K562 (cell line): ENCODE results near the gene MTARC2. TPM values are rescaled to one million over a fixed set of nuclear protein-coding genes. Genes with fewer than 3 reads are reported as not detected.

Experiments
- ATF1 ChIP-seq, 2 experiments: fragments of 450-650 bp in 1 of 2; IDR thresholded peaks; 2 replicates each; pipeline ENCODE4 v1.6.1; 2016; ENCODE audit warnings: missing compliant biosample characterization in 1 of 2, missing genetic modification characterization in 1 of 2
- BCLAF1 ChIP-seq, 2 experiments: fragments of 450-650 bp in 1 of 2; IDR thresholded peaks; 2 replicates each; pipeline ENCODE4 v1.6.1; 2011 to 2017; ENCODE audit warnings: low read depth in 2 of 2, antibody characterized with exemption in 1 of 2, borderline replicate concordance in 1 of 2, low read length in 1 of 2, mild to moderate bottlenecking in 1 of 2, mixed read lengths in 1 of 2; ENCODE audit not compliant: control insufficient read depth in 1 of 2
- COPS2 ChIP-seq: fragments of 450-650 bp; conservative IDR thresholded peaks from 2 replicates; pipeline ENCODE4 v1.6.1; 2016; ENCODE audit warnings: mild to moderate bottlenecking, moderate library complexity
- DMBX1 ChIP-seq: fragments of 250-450 bp; sonication (Bioruptor Pico); IDR thresholded peaks from 2 replicates; pipeline ENCODE4 v1.8.0; 2022; ENCODE audit warnings: inconsistent platforms, mild to moderate bottlenecking, moderate library complexity, borderline replicate concordance
- ETV6 ChIP-seq, 3 experiments: fragments of 150-350 bp in 1 of 3; sonication (generic) in 1 of 3; formaldehyde crosslinking in 1 of 3; IDR thresholded peaks; 2 replicates each; pipeline versions ENCODE4 v1.6.1 to v1.8.0; 2014 to 2022; ENCODE audit warnings: borderline replicate concordance in 2 of 3, low read depth in 2 of 3, antibody characterized with exemption in 1 of 3, low read length in 1 of 3, mild to moderate bottlenecking in 1 of 3, missing genetic modification reagents in 1 of 3
- KAT2B ChIP-seq: IDR thresholded peaks from one replicate; pipeline ENCODE4 v1.6.1; 2012; ENCODE audit warnings: low read depth, mild to moderate bottlenecking, control low read depth, inconsistent platforms, low read length, moderate library complexity
- MAFG ChIP-seq: fragments of 450-650 bp; conservative IDR thresholded peaks from 2 replicates; pipeline ENCODE4 v1.6.1; 2016; ENCODE audit warnings: missing genetic modification characterization, missing compliant biosample characterization
- NR2F6 ChIP-seq: fragments of 450-650 bp; formaldehyde crosslinking; IDR thresholded peaks from 2 replicates; pipeline ENCODE4 v1.4.0; 2020; ENCODE audit warnings: mild to moderate bottlenecking
- RFX5 ChIP-seq: IDR thresholded peaks from 2 replicates; pipeline ENCODE4 v1.6.1; 2011; ENCODE audit warnings: low read depth, mild to moderate bottlenecking, improper control_type of control experiment, low read length
- RNF2 ChIP-seq: sonication (generic); IDR thresholded peaks from 2 replicates; pipeline ENCODE4 v1.6.1; 2016
- SMAD1 ChIP-seq: fragments of 150-350 bp; IDR thresholded peaks from 2 replicates; pipeline ENCODE4 v1.6.1; 2014; ENCODE audit warnings: low read length, low read depth; ENCODE audit not compliant: partially characterized antibody
- ZNF408 ChIP-seq: fragments of 250-450 bp; sonication (Bioruptor Pico); IDR thresholded peaks from 2 replicates; pipeline ENCODE4 v1.4.0; 2020; ENCODE audit warnings: low read depth, mild to moderate bottlenecking, moderate library complexity
- ZNF445 ChIP-seq: fragments of 250-450 bp; sonication (Bioruptor Pico); IDR thresholded peaks from 2 replicates; pipeline ENCODE4 v1.4.0; 2020; ENCODE audit warnings: low read depth, mild to moderate bottlenecking, moderate library complexity
- polyA plus RNA-seq, 8 experiments: library from polyadenylated mRNA; depleted of rRNA in 4 of 8; stranded (reverse) in 5 of 8; unstranded in 3 of 8; fragments of >200 nt; fragmentation: Nextera tagmentation in 2 of 8; fragmentation: Illumina TruSeq in 1 of 8; extraction: Ambion mirVana in 2 of 8; extraction: Trizol in 1 of 8; gene quantifications; 2 replicates each; pipeline versions ENCODE4 v1.2.1 to v1.2.3, GENCODE V29; 2011 to 2014; ENCODE audit warnings: inconsistent platforms in 1 of 8, missing spikeins in 1 of 8
- total RNA-seq, 7 experiments: library from RNA; depleted of rRNA in 6 of 7; stranded (reverse); fragments of >200 nt in 6 of 7; fragmentation: Illumina TruSeq in 2 of 7; extraction: Trizol in 2 of 7; gene quantifications; 2 replicates each; pipeline versions ENCODE4 v1.2.1 to v1.2.3, GENCODE V29; 2011 to 2021; ENCODE audit warnings: low replicate concordance in 1 of 7
- TF ChIP-seq, protein P1 (sequence below), 3 experiments: IDR thresholded peaks in 2 of 3; conservative IDR thresholded peaks in 1 of 3; 2 replicates each; pipeline ENCODE4 v1.5.1; 2011 to 2012; ENCODE audit warnings: low read length in 3 of 3, mild to moderate bottlenecking in 3 of 3, control low read depth in 2 of 3, improper control_type of control experiment in 1 of 3, inconsistent platforms in 1 of 3, low read depth in 1 of 3, mixed read lengths in 1 of 3, moderate library complexity in 1 of 3; ENCODE audit not compliant: insufficient read depth in 2 of 3
- TF ChIP-seq, protein P2 (sequence below), 2 experiments: IDR thresholded peaks; 2 replicates each; pipeline ENCODE4 v1.6.1; 2011; ENCODE audit warnings: borderline replicate concordance in 1 of 2, control low read depth in 1 of 2, low read depth in 1 of 2, low read length in 1 of 2, mild to moderate bottlenecking in 1 of 2, mixed read lengths in 1 of 2, moderate library complexity in 1 of 2; ENCODE audit not compliant: insufficient read depth in 1 of 2, insufficient read length in 1 of 2, poor library complexity in 1 of 2, severe bottlenecking in 1 of 2; ENCODE audit errors: extremely low read depth in 1 of 2
- TF ChIP-seq, protein P3 (sequence below): fragments of 250-450 bp; sonication (Bioruptor Pico); IDR thresholded peaks from 2 replicates; pipeline ENCODE4 v1.8.0; 2021; ENCODE audit warnings: borderline replicate concordance, mild to moderate bottlenecking, moderate library complexity; ENCODE audit not compliant: poor library complexity, severe bottlenecking

MTARC2 gene
- total and polyA plus RNA-seq, 9 of the 15 experiments (the other 6 are each of a cell fraction or from before 2014, with no cell fraction given) = 0.03 to 0.35 TPM; not detected in 7

GRCh38 chr1:220803401-220804201, 55.5 kb downstream of the MTARC2 start (continued):
- no peak for TF ChIP-seq ATF1 (CRISPR knock-in tag; IDR thresholded peaks at IDR 0.05)
- TF ChIP-seq ATF1 (tag; IDR thresholded peaks at IDR 0.05) = no peak
- TF ChIP-seq KAT2B = no peak
- TF ChIP-seq RNF2 = no peak
- no peak for TF ChIP-seq RFX5
- TF ChIP-seq DMBX1 (CRISPR knock-in tag) = no peak
- TF ChIP-seq, protein P1, sequence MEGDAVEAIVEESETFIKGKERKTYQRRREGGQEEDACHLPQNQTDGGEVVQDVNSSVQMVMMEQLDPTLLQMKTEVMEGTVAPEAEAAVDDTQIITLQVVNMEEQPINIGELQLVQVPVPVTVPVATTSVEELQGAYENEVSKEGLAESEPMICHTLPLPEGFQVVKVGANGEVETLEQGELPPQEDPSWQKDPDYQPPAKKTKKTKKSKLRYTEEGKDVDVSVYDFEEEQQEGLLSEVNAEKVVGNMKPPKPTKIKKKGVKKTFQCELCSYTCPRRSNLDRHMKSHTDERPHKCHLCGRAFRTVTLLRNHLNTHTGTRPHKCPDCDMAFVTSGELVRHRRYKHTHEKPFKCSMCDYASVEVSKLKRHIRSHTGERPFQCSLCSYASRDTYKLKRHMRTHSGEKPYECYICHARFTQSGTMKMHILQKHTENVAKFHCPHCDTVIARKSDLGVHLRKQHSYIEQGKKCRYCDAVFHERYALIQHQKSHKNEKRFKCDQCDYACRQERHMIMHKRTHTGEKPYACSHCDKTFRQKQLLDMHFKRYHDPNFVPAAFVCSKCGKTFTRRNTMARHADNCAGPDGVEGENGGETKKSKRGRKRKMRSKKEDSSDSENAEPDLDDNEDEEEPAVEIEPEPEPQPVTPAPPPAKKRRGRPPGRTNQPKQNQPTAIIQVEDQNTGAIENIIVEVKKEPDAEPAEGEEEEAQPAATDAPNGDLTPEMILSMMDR (IDR thresholded peaks at IDR 0.05 in 2 of 3, conservative IDR thresholded peaks at IDR 0.05 in 1 of 3; ENCODE audit: insufficient read depth in 2 of 3, low read depth in 1 of 3, low read length in 3 of 3) = peak; percentile 65 to 75 (median 72)
- TF ChIP-seq, protein P2, sequence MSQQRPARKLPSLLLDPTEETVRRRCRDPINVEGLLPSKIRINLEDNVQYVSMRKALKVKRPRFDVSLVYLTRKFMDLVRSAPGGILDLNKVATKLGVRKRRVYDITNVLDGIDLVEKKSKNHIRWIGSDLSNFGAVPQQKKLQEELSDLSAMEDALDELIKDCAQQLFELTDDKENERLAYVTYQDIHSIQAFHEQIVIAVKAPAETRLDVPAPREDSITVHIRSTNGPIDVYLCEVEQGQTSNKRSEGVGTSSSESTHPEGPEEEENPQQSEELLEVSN (IDR thresholded peaks at IDR 0.05; ENCODE audit: borderline replicate concordance in 1 of 2, extremely low read depth in 1 of 2, insufficient read depth in 1 of 2, insufficient read length in 1 of 2, low read depth in 1 of 2, low read length in 1 of 2, poor library complexity in 1 of 2, severe bottlenecking in 1 of 2) = no peak
- TF ChIP-seq ZNF408 (CRISPR knock-in tag) = no peak
- TF ChIP-seq ZNF445 (CRISPR knock-in tag) = no peak
- TF ChIP-seq SMAD1 = no peak
- no peak for TF ChIP-seq ETV6 (IDR thresholded peaks at IDR 0.05; ENCODE audit: borderline replicate concordance in 1 of 2, low read depth in 2 of 2, low read length in 1 of 2)
- no peak for TF ChIP-seq ETV6 (CRISPR knock-in tag; IDR thresholded peaks at IDR 0.05; ENCODE audit: borderline replicate concordance)
- TF ChIP-seq, protein P3, sequence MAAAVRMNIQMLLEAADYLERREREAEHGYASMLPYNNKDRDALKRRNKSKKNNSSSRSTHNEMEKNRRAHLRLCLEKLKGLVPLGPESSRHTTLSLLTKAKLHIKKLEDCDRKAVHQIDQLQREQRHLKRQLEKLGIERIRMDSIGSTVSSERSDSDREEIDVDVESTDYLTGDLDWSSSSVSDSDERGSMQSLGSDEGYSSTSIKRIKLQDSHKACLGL = no peak
- TF ChIP-seq NR2F6 (CRISPR knock-in tag) = no peak
- no peak for TF ChIP-seq BCLAF1 (IDR thresholded peaks at IDR 0.05; ENCODE audit: borderline replicate concordance in 1 of 2, control insufficient read depth in 1 of 2, low read depth in 2 of 2, low read length in 1 of 2)
- TF ChIP-seq COPS2 = no peak
- no peak for TF ChIP-seq MAFG (tag)
